Activated B cell treated with CpG ODN at 0.5 μM for 24 hours (primary cell): ENCODE results near the gene PXT1. TPM values are rescaled to one million over a fixed set of nuclear protein-coding genes. Genes with fewer than 3 reads are reported as not detected.

Experiments used
- ATAC-seq: fragments of 200-7000 bp; cut with Tn5 transposase; one replicate; pipeline ENCODE4 v1.10.0; 2021; ENCODE audit warnings: low read depth, mild to moderate bottlenecking, moderate library complexity
- CTCF ChIA-PET: fragments of 350-600 bp; sonication (Branson Sonifier 250); formaldehyde crosslinking; loops from one replicate; lab custom pipeline; 2021; ENCODE audit warnings: antibody characterized with exemption; lab: Charles Lee
- POLR2A ChIA-PET: fragments of 350-600 bp; sonication (Branson Sonifier 250); formaldehyde crosslinking; loops from one replicate; lab custom pipeline; 2021; ENCODE audit warnings: antibody characterized with exemption; lab: Charles Lee
- DNase-seq: peaks from one replicate; pipeline ENCODE4 v3.0.0; 2022
- H3K27ac Mint-ChIP-seq: one replicate; pipeline ENCODE4 v1.8.0; 2020; ENCODE audit warnings: mixed read lengths
- H3K27me3 Mint-ChIP-seq: one replicate; pipeline ENCODE4 v1.8.0; 2021; ENCODE audit warnings: mixed read lengths
- H3K36me3 Mint-ChIP-seq: one replicate; pipeline ENCODE4 v1.8.0; 2021; ENCODE audit warnings: low read depth, mixed read lengths
- H3K4me1 Mint-ChIP-seq: one replicate; pipeline ENCODE4 v1.8.0; 2021; ENCODE audit warnings: mixed read lengths
- H3K4me3 Mint-ChIP-seq: one replicate; pipeline ENCODE4 v1.8.0; 2020; ENCODE audit warnings: mild to moderate bottlenecking, mixed read lengths
- H3K9me3 Mint-ChIP-seq: one replicate; pipeline ENCODE4 v1.8.0; 2020; ENCODE audit warnings: mixed read lengths
- intact Hi-C: fragments of 100-400 bp; cut with micrococcal nuclease; formaldehyde crosslinking; loops from one replicate; pipeline ENCODE4 v1.15.1; 2024
- total RNA-seq: library from RNA; stranded (reverse); gene quantifications from 2 replicates; pipeline ENCODE4 v1.2.3, GENCODE V29; 2022
- TF ChIP-seq, protein P1 (sequence below): fragments of 200-600 bp; IDR thresholded peaks from one replicate; pipeline ENCODE4 v1.8.0; 2022; ENCODE audit warnings: antibody characterized with exemption, mild to moderate bottlenecking

The PXT1 gene
- total RNA-seq, 1 donor from 2014 or later, result 0.11 TPM

DNA sequence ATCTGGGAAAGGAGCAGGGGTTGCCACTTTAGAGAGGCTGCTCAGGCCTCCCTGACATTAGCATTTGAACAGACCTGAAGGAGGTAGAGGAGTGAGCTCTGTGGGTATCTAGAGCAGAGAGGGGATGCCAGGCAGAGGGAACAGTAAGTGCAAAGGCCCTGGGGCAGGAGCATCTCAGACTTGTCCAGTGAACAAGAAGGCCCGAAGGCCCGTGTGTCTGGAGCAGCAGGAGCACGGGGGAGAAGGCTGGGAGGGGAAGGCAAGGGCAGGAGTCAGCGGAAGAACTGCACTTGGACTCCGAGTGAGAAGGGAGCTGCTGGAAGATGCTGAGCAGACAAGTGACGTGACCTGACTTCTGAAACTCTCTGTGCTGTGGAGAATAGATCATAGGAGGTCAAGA is 70.6 kb downstream of the PXT1 start:
- TF ChIP-seq, protein P1, sequence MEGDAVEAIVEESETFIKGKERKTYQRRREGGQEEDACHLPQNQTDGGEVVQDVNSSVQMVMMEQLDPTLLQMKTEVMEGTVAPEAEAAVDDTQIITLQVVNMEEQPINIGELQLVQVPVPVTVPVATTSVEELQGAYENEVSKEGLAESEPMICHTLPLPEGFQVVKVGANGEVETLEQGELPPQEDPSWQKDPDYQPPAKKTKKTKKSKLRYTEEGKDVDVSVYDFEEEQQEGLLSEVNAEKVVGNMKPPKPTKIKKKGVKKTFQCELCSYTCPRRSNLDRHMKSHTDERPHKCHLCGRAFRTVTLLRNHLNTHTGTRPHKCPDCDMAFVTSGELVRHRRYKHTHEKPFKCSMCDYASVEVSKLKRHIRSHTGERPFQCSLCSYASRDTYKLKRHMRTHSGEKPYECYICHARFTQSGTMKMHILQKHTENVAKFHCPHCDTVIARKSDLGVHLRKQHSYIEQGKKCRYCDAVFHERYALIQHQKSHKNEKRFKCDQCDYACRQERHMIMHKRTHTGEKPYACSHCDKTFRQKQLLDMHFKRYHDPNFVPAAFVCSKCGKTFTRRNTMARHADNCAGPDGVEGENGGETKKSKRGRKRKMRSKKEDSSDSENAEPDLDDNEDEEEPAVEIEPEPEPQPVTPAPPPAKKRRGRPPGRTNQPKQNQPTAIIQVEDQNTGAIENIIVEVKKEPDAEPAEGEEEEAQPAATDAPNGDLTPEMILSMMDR, result no peak
- Mint-ChIP-seq H3K9me3 (no peaks in the 10 kb centered on the region), H3K27ac (no peak overlapping the region), H3K4me1 (no peaks in the 10 kb centered on the region), H3K4me3 (no peak overlapping the region), H3K27me3 (peaks cover 5% of the 10 kb centered on the region), H3K36me3 (no peaks in the 10 kb centered on the region)
- CTCF ChIA-PET, result no interaction called here
- POLR2A ChIA-PET, result interaction anchor here (0.6 kb wide), 1 partner anchor 224 kb away, joined by 4 read pairs; no protein-coding TSS in a partner anchor
- intact Hi-C loops, result no loop called here
- ATAC-seq, result no peak
- DNase-seq, result no peak

GRCh38 chr6:36371211-36371610 is 71.4 kb downstream of the PXT1 start:
- Mint-ChIP-seq H3K27ac (no peak overlapping the region), H3K9me3 (no peaks in the 10 kb centered on the region), H3K4me3 (no peak overlapping the region), H3K27me3 (peaks cover 5% of the 10 kb centered on the region), H3K4me1 (peaks cover 3% of the 10 kb centered on the region), H3K36me3 (no peaks in the 10 kb centered on the region)
- ChIA-PET POLR2A (no interaction called here), CTCF (no interaction called here)
- TF ChIP-seq, protein P1, result no peak
- no peak for ATAC-seq
- no peak for DNase-seq
- intact Hi-C loops, result no loop called here

- no peak for DNase-seq
- TF ChIP-seq, protein P1, result no peak
- Mint-ChIP-seq H3K27me3 (peaks cover 5% of the 10 kb centered on the region), H3K4me1 (peaks cover 3% of the 10 kb centered on the region), H3K36me3 (no peaks in the 10 kb centered on the region), H3K4me3 (no peak overlapping the region), H3K27ac (no peak overlapping the region), H3K9me3 (no peaks in the 10 kb centered on the region)
- ChIA-PET POLR2A (no interaction called here), CTCF (no interaction called here)
- intact Hi-C loops, result no loop called here
- no peak for ATAC-seq
Observed at GRCh38 chr6:36370638-36371037, 72.0 kb downstream of the PXT1 start.

DNA sequence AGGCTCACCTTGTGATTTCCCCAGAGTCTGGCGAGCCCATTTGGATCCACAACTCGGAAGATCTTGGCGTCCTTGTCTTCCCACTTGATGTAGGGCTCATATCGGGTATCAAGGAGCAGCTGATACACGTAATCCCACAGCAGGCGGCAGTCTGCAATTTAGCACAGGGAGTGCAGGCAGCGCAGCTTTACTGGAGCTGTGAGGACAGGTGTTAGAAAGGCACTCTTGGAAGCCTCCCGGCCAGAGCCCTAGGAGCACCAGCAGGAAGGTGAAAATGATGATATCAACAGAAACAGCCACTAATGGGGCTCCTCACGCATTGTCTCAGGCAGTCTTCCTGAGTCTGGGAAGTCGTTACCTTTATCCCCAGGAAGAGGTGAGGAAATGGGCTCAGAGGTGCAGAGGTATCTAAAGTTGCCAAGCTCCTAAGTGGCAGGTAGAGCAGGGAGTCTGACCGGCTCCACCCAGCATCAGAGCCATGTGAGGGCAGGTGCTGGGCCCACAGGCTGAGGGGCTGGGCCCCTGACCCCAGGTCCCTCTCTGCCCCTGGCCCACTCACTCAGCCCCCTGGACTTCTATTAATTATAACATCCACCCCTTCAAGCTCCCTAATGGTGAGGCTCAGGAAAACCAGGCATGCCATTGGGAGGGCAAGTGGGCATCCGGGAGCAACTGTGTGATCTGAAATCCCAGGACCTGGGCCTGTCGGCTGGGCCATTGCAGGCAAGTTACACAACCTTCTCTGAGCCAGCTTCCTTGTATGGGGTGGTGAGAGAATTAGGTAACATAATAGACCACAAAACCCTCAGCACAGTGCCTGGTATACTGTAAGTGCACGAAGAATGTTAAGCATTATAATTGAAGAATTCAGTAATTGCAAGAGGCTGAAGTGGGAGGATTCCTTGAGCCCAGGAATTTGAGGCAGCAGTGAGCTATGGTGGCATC is 73.5 kb downstream of the PXT1 start:
- ATAC-seq (no peak), DNase-seq (no peak)
- intact Hi-C loops, result no loop called here
- H3K9me3 Mint-ChIP-seq, result no peaks in the 10 kb centered on the region
- peaks cover 11% of the 10 kb centered on the region for H3K4me1 Mint-ChIP-seq
- CTCF ChIA-PET, result interaction anchor here (1.4 kb wide), 1 partner anchor 8 kb away, joined by 3 read pairs; no protein-coding TSS in a partner anchor
- TF ChIP-seq, protein P1, result no peak
- no peaks in the 10 kb centered on the region for H3K36me3 Mint-ChIP-seq
- no peak overlapping the region for H3K4me3 Mint-ChIP-seq
- H3K27me3 Mint-ChIP-seq, result peaks cover 5% of the 10 kb centered on the region
- H3K27ac Mint-ChIP-seq, result no peak overlapping the region
- POLR2A ChIA-PET, result no interaction called here

DNA sequence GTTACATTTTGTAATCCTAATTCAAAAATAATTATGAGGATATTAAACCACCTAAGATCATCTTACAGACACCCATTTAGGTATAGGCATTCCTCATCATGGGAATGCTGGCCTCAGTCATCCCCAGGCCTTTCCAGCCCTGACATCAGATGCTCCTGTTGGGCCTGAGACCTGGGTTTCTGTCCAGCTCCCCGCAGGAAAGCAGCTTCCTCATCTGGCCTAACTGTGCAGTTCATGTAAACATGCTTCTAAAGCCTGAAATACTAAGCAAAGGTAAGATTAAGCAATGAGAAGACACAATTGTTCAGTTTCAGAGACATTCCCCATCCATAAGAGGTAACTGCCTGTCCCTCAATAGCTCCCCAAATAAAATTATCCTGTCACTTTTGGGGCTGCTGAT is 74.2 kb downstream of the PXT1 start:
- Mint-ChIP-seq H3K27me3 (peaks cover 5% of the 10 kb centered on the region), H3K4me1 (peaks cover 11% of the 10 kb centered on the region), H3K9me3 (no peaks in the 10 kb centered on the region), H3K4me3 (no peak overlapping the region), H3K36me3 (no peaks in the 10 kb centered on the region), H3K27ac (no peak overlapping the region)
- DNase-seq, result no peak
- ChIA-PET CTCF (no interaction called here), POLR2A (no interaction called here)
- TF ChIP-seq, protein P1, result no peak
- intact Hi-C loops, result no loop called here
- ATAC-seq, result no peak
